Measurements from ENCODE around the gene ZC3H7A.

DNA sequence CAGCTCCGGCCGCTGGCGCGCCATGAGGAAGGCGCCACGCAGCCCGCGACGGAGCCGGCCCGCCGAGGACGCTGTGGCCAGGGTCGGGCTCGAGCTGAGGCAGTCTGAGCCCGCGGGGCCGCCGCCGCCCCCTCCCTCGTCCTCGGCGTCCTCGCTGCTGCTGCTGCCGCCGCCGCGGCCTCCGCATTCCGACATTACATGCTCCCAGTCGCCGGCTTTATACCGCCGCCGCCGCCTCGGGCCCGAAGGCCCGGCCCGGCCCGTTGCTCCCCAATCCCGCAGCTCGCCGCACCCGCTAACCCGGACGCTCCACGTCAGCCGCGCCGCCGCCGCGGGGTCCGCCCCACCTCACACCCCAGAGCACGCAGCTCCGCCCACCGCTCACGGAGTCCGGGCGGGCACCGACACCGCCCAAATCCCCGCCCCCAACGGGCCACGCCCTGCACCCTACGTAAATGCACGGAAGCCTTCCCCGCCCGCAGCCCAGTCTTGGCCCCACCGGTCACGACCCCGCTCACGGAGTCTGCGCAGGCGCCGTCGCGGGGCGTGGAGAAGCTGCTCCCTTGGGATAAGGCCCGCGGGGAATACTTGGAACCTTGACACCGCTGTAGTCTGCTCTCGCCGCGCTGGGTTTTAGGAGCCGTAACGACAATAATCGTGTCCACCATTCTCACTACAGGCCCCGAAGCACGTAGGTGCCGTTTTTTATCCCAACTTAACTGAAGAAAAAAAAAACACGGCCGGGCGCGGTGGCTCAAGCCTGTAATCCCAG lies 54.3 kb downstream of the ZC3H7A start, which contains the start of gene TXNDC11:
- TF ChIP-seq SUZ12 (IDR thresholded peaks at IDR 0.05; ENCODE audit: extremely low read depth, insufficient read depth, insufficient read length) (no peak), ZNF274 (IDR thresholded peaks at IDR 0.05; ENCODE audit: low read depth, low read length) (no peak)

All from NT2/D1 (cell line).